GM12873 (cell line): Measurements from ENCODE around the gene OTOG.

Source experiments
- CTCF ChIP-seq: IDR thresholded peaks from 2 replicates; pipeline ENCODE4 v1.5.1; 2012; ENCODE audit warnings: low read depth, mild to moderate bottlenecking, moderate library complexity, low read length, control low read depth; ENCODE audit not compliant: insufficient read depth; ENCODE audit errors: missing control alignments

Gene OTOG

GRCh38 chr11:17579451-17579850 is 32.4 kb downstream of the OTOG start:
- no peak for TF ChIP-seq CTCF

GRCh38 chr11:17580271-17580670 is 33.2 kb downstream of the OTOG start:
- TF ChIP-seq CTCF = no peak

GRCh38 chr11:17581036-17581731 is 34.1 kb downstream of the OTOG start:
- TF ChIP-seq CTCF = no peak

GRCh38 chr11:17581732-17582053 is 34.6 kb downstream of the OTOG start:
- TF ChIP-seq CTCF = no peak

GRCh38 chr11:17585911-17586695 is 39.0 kb downstream of the OTOG start:
- TF ChIP-seq CTCF = no peak

GRCh38 chr11:17588166-17588565 is 41.1 kb downstream of the OTOG start:
- no peak for TF ChIP-seq CTCF

- TF ChIP-seq CTCF = no peak
These were observed 41.7 kb downstream of the OTOG start for GRCh38 chr11:17588721-17589120.
